OCI-LY3 (cell line): Measurements from ENCODE around the gene ILRUN.

Experiments used
- H2AFZ ChIP-seq: fragments of 200-600, 300-600 bp; shearing (Covaris generic); 2 replicates; pipeline ENCODE4 v1.6.0; 2014; ENCODE audit warnings: antibody characterized with exemption, low read depth, low read length
- H3K27ac ChIP-seq: fragments of 200-600, 300-600 bp; sonication (generic); 2 replicates; pipeline ENCODE4 v1.5.1; 2014; ENCODE audit warnings: mild to moderate bottlenecking, low read length, moderate library complexity, mixed read lengths
- H3K27me3 ChIP-seq: fragments of 200-600, 300-600 bp; sonication (generic); 2 replicates; pipeline ENCODE4 v1.6.1; 2014; ENCODE audit warnings: low read depth, low read length, mixed read lengths
- H3K36me3 ChIP-seq: fragments of 200-600, 300-600 bp; sonication (generic); replicated peaks from 2 replicates; pipeline ENCODE3; 2014; ENCODE audit warnings: low read depth, low read length, mixed read lengths
- H3K4me1 ChIP-seq: fragments of 300-600, 200-600 bp; sonication (generic); 2 replicates; pipeline ENCODE4 v1.6.1; 2014; ENCODE audit warnings: low read length, mixed read lengths
- H3K4me2 ChIP-seq: fragments of 200-600, 300-600 bp; sonication (generic); 2 replicates; pipeline ENCODE4 v1.6.1; 2014; ENCODE audit warnings: low read length, mixed read lengths
- H3K4me3 ChIP-seq: fragments of 300-600, 200-600 bp; sonication (generic); 2 replicates; pipeline ENCODE4 v1.5.1; 2014; ENCODE audit warnings: antibody characterized with exemption, mild to moderate bottlenecking, low read length, moderate library complexity
- H3K79me2 ChIP-seq: fragments of 300-600, 200-600 bp; shearing (Covaris generic); 2 replicates; pipeline ENCODE4 v1.6.1; 2014; ENCODE audit warnings: mild to moderate bottlenecking, low read length, mixed read lengths
- H3K9ac ChIP-seq: fragments of 300-600, 200-600 bp; shearing (Covaris generic); 2 replicates; pipeline ENCODE4 v1.6.0; 2014; ENCODE audit warnings: mild to moderate bottlenecking, low read length, moderate library complexity
- H3K9me3 ChIP-seq: fragments of 200-600, 300-600 bp; shearing (Covaris generic); 2 replicates; pipeline ENCODE4 v1.6.1; 2014; ENCODE audit warnings: low read length, mixed read lengths; ENCODE audit not compliant: insufficient read depth
- H4K20me1 ChIP-seq: fragments of 200-600, 300-600 bp; sonication (generic); 2 replicates; pipeline ENCODE4 v1.6.1; 2016; ENCODE audit warnings: low read length, mixed read lengths; ENCODE audit not compliant: insufficient read depth
- CTCF ChIP-seq: fragments of 200-600, 300-600 bp; sonication (generic); IDR thresholded peaks from 2 replicates; pipeline ENCODE4 v1.5.1; 2014; ENCODE audit warnings: antibody characterized with exemption, low read length, low read depth
- EZH2phosphoT487 ChIP-seq: fragments of 200-600 bp; shearing (Covaris generic); IDR thresholded peaks from 2 replicates; pipeline ENCODE4 v1.6.1; 2018; ENCODE audit warnings: antibody characterized with exemption, mixed run types, low read depth

Gene ILRUN

GRCh38 chr6:34648806-34649205 is 47.8 kb downstream of the ILRUN start:
- Histone ChIP-seq H3K4me3 (no peak overlapping the region), H3K4me1 (peaks cover 9% of the 10 kb centered on the region), H3K4me2 (no peak overlapping the region), H3K27me3 (no peaks in the 10 kb centered on the region), H3K36me3 (peaks cover 22% of the 10 kb centered on the region), H3K79me2 (peaks cover 45% of the 10 kb centered on the region), H3K9me3 (no peaks in the 10 kb centered on the region), H2AFZ (no peak overlapping the region), H3K9ac (no peak overlapping the region), H4K20me1 (peaks cover 5% of the 10 kb centered on the region), H3K27ac (no peak overlapping the region)
- TF ChIP-seq EZH2phosphoT487 (no peak), CTCF (no peak)
